ENCODE measurements around the gene STX10. TPM values are rescaled to one million over a fixed set of nuclear protein-coding genes. Genes with fewer than 3 reads are reported as not detected.

STX10 gene
- total RNA-seq, 2 experiments from 2014 or later: 62.8 to 69.0 TPM

DNA sequence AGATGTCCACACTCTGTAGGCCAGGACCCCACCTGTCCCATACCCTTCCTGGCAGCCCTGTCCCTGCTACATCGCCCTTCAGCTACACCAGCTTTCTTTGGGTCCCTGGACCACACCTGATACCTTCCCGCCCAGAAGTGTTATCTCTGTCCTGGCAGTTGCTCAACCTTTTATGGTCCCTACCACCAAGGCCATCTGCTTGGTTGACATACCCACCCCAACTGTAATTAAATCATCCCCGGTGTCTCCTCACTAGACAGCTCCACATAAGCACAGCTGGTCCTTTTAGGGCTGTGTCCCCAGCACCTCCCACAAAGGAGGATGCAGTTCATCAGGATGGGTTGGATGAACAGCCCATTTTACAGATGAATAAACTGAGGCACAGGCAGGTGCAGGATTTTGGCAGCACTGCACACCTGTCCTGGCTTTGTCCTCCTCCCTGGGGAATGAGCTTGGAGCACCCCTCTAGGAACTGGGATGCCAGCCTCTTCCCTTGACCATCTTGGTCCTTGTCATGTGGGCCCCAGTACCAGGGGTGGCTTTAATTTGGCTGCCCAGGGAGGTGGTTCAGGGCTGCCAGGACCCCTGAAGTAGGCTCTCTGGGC is 19.2 kb downstream of the STX10 start:
- ChIA-PET CTCF (no interaction called here), POLR2A (interaction anchor here (1.2 kb wide), 1 partner anchor 13 kb away, joined by 3 read pairs; the partner anchor contains the start of gene NACC1)

DNA sequence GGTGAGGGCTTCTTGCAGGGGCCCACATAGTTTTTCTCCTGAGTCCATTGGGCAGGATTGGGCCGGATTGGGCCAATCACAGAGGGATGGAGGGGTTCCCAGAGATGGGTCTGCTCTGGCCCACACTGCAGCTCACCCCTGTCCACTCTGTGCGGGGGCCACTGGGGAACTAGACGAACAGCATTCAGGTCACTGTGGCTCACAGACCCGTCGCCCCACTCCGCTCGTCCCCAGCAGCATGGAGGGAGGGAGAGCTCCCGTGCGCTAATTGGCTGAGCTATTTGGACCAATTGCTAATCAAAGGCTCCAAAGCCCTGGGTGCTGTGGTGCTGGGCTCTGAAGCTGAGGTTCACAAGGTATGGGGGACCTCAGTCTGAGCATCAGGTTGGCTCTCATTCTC is 20.8 kb downstream of the STX10 start:
- ChIA-PET CTCF (interaction anchor here (1.2 kb wide), 1 partner anchor 11 kb away, joined by 4 read pairs; the partner anchor contains the start of gene NACC1), POLR2A (interaction anchor here (0.6 to 1.0 kb wide), 2 partner anchors 12 to 26 kb away, joined by 3 to 4 read pairs; no protein-coding TSS in a partner anchor)

DNA sequence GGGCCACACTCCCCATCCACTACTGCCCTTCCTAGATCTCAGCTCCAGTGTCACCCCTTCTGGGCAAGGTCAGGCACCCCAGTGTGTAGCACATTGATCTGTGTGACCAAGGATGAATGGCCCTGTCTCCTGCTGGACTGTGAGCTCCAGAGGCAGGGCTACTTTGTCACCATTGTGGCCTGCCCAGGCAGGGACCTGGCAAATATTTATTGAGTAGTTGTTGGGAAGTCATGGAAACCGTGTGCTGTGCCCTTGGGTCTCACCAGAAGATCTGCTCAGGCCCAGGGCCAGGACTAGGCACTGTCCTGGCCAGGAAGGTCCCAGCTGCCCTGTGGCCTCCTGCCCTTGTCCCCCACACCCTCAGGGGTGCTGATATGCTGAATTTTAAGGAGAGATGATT is 21.6 kb downstream of the STX10 start:
- ChIA-PET POLR2A (interaction anchor here (1.0 kb wide), 1 partner anchor 26 kb away, joined by 4 read pairs; no protein-coding TSS in a partner anchor), CTCF (interaction anchor here (0.7 to 1.2 kb wide), 3 partner anchors 11 to 163 kb away, joined by 3 to 4 read pairs (median 3); partner anchors contain the start of genes IER2, NACC1 and STX10)

DNA sequence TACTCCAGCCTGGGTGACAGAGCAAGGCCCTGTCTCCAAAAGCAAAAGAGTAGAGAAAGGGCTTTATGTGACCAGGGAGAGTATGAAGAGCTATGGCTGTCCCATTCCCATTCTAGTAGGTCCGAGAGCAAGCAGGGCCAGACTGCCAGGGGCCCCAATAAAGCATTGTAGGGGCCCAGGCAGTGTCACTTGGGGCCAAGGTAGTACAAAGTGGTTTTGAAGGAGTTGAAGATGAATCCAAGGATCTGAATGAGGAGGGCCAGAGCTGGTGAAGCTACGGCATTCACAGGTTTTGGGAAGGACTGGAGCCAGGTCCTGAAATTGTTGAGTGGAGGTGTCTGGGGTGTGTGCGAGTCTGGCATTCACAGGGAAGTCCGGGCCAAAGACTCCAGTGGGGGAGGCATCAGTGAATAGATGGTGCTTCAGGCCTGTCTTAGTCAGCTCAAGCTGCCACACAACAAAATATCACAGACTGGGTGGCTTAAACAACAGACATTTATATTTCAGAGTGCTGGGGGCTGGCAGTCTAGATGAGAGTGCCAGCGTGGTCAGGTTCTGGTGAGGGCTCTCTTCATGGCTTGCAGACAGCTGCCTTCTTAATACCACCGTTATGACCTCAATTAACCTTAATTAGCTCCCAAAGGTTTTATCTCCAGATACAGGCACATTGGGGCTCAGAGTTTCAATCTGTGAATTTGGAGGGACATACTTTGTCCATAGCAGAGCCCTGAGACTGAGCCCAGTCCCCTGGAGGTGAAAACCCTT is 22.2 kb downstream of the STX10 start:
- ChIA-PET POLR2A (interaction anchor here (0.7 to 1.0 kb wide), 2 partner anchors 10 to 27 kb away, joined by 3 to 4 read pairs; partner anchors contain the start of gene NACC1), CTCF (interaction anchor here (0.7 to 1.0 kb wide), 4 partner anchors 10 to 162 kb away, joined by 3 read pairs; partner anchors contain the start of genes IER2, NACC1 and STX10)

DNA sequence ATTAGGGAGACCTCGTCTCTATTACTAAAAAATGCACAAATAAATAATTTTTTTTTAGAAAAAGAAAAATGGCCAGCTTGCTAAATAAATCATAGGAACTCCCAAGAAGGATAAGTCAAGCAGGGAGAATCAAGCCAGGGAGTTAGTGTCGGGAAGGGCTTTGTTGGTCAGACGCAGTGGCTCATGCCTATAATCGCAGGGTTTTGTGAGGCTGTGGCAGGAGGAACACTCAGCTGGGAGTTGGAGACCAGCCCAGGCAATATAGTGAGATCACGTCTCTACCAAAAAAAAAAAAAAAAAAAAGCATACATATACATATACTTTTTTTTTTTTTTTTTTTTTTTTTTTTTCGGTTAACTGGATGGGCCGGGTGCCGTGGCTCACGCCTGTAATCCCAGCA is 23.1 kb downstream of the STX10 start:
- ChIA-PET POLR2A (no interaction called here), CTCF (interaction anchor here (0.6 to 1.1 kb wide), 2 partner anchors 24 to 150 kb away, joined by 3 read pairs; partner anchors contain the start of genes IER2 and STX10)

DNA sequence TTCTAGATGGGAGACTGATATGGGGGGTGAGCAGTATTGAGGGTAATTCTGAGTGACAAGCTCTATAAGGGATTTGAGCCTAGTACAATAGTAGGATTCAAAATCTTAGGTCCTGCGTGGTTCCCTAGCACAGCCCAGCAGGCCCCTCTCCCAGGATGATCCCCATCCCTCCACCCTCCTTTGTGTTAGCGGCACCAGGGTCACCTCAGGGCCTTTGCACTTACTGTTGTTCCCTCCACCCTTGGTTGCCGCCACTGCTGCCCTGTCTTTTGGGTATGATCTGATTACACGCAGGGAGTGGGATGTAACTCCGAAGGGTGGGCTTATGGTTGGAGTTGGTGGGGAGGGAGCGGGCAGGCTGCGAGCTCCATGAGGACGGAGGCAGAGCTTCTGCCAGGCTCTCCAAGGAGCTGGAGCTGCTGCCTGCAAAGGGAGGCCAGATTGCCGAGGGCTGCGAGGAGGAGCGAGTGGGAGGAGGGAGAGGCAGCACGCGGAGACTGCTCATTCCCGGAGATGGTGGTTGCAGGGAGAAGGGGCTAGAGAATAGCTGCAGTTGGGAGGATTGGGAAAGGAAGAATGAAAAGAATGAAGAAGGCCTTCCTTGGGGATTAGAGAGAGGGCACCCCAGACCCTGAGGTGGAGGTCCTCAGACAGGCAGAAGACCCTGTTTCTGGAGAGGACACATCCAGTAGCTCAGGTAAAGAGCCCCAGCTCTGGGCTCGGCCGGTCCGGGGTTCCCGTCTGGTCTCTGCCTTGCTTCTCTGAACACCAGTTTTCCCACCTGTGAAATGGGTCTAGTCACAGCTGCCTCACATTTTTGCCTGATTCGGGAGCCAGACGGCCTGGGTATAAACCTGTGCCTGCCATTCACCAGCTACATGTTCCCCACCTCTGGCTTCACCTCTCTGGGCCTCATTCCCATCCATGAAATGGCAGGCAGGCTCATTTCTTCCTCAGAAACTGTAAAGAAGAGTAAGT is 26.9 kb downstream of the STX10 start:
- CTCF ChIA-PET: no interaction called here
- POLR2A ChIA-PET: no interaction called here

DNA sequence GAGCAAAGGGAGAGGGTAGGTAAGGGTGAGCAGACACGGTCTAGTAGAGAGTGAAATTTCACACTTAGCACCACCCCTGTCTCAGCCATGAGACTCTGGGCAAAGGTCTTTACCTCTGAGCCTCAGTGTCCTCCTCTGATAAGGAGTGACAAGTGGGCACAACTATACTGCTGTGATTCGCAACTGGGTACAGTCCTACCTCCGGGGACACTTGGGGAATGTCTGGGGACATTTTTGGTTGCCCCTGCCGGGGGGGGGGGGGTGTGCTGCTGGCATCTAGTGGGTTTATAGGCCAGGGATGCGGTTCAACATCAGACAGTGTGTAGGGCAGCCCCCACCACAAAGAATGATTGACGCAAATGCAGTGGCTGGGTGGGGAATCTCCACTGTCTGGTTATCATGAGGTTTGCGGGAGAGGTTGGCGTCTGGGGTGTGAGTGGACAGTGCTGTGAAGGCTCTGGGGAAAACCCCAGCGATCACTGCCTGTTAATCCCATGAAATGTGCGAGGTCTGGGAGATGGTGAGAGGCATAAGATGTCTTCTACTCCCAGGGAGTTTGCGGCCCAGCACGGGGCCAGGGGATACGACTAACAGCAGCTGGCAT is 27.8 kb downstream of the STX10 start:
- POLR2A ChIA-PET: no interaction called here
- CTCF ChIA-PET: no interaction called here

DNA sequence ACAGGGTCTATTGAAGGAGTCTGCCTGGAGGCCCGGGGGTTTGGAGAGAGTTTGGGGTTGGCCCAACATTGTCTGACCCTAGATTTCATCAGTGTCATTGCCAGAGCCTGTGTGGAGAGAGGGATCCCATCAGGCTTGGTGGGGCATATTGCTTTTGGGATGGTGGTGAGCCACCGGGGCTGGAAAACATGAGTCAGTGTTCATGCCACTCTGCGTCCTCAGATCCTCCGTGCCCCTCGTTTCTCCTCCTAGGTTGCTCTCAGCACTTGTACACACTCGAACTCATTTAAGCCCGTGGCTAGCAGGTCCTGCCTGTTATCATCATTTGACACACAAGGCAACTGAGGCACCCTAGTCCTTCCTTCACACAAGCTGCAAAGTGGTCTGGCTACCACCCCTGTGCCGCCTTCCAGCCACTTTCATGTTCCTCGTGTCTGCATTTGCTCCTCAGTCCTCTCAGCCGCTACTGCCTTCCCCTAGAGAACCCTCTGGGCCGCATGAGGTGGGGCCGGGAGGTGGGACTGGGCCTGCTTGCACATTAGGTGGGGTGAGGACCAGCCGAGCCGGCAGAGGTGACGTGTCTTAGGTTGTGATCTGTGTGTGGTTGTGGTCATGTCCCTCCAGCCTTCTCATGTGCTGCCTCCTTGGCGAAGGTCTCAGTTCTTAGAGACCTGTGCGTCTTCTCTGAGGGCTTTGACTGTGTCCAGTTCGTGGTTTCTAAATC is 28.5 kb downstream of the STX10 start:
- ChIA-PET POLR2A (interaction anchor here (0.5 to 1.5 kb wide), 2 partner anchors 11 to 25 kb away, joined by 4 read pairs; no protein-coding TSS in a partner anchor), CTCF (interaction anchor here (0.5 to 1.0 kb wide), 3 partner anchors 10 to 47 kb away, joined by 3 read pairs; no protein-coding TSS in a partner anchor)

DNA sequence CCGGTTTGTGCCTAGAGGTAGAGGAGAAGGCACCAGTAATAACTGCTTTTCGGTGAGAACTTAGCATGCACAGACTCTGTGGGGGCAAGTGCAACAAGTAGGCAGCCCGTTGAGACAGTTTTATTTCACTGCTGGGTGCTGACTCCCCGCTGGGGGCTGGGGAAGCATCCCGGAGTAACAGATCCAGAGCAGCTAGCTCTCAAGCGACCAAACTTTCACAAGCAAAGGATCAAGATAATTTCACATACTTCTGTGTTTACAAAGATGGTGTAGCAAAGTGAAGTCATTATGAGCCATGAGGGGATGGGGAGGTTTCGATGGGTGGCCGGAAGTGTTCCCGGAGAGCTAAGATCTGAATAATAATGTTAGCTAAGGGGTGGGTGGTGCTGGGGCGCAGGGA is 29.4 kb downstream of the STX10 start:
- CTCF ChIA-PET: interaction anchor here (0.5 to 3.0 kb wide), 9 partner anchors 9 to 911 kb away, joined by 3 to 11 read pairs (median 3); partner anchors contain the start of gene IL27RA

DNA sequence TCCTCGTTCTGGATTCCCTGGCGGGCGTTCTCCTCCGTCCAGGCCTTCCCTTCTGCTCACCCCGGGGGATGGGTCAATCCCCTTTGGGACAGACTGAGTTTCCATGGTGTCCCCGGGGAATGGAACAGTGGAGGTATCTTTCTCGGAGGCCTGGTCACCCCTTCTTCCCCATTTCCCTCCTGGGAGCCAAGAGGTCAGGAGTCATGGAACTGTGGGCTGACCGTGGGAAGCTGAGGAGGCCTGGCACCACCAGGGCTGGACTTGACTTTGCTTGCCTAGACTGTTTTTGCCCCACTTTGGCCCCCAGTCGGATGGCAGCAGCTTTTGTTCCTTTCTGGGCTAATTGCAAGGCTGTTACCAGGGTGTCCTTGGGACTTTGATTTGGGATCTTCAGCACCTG is 30.1 kb downstream of the STX10 start:
- ChIA-PET CTCF (interaction anchor here (0.6 to 3.3 kb wide), 10 partner anchors 10 to 1744 kb away, joined by 3 to 15 read pairs (median 3); no protein-coding TSS in a partner anchor), POLR2A (interaction anchor here (0.6 to 2.8 kb wide), 3 partner anchors 27 to 43 kb away, joined by 3 to 35 read pairs (median 9); no protein-coding TSS in a partner anchor)

More for the DNA sequence above, 29.4 kb downstream of the STX10 start:
- POLR2A ChIA-PET: interaction anchor here (1.5 kb wide), 1 partner anchor 12 kb away, joined by 4 read pairs; no protein-coding TSS in a partner anchor

DNA sequence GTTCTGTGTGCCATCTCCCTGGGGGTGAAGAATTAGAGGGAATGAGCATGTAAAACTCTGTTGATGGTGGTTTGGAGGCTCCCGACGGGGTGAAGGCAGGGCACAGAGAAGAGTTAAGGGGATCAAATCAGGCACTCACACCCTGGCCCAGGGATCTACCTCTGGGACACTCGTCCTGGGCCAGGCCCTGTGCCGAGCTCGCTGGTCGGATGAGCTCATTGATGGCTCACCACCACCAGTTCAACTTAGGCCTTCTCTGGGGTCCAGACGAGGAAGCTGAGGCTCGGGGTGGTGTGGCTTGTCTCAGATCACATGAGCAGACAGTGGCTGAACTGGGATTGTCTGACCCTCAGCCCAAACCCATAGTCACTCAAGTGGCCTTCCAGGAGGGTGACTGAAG is 30.5 kb downstream of the STX10 start:
- ChIA-PET POLR2A (interaction anchor here (0.6 to 2.8 kb wide), 4 partner anchors 20 to 43 kb away, joined by 3 to 35 read pairs (median 9); no protein-coding TSS in a partner anchor), CTCF (interaction anchor here (0.6 to 3.3 kb wide), 7 partner anchors 9 to 1743 kb away, joined by 3 to 15 read pairs (median 3); no protein-coding TSS in a partner anchor)

DNA sequence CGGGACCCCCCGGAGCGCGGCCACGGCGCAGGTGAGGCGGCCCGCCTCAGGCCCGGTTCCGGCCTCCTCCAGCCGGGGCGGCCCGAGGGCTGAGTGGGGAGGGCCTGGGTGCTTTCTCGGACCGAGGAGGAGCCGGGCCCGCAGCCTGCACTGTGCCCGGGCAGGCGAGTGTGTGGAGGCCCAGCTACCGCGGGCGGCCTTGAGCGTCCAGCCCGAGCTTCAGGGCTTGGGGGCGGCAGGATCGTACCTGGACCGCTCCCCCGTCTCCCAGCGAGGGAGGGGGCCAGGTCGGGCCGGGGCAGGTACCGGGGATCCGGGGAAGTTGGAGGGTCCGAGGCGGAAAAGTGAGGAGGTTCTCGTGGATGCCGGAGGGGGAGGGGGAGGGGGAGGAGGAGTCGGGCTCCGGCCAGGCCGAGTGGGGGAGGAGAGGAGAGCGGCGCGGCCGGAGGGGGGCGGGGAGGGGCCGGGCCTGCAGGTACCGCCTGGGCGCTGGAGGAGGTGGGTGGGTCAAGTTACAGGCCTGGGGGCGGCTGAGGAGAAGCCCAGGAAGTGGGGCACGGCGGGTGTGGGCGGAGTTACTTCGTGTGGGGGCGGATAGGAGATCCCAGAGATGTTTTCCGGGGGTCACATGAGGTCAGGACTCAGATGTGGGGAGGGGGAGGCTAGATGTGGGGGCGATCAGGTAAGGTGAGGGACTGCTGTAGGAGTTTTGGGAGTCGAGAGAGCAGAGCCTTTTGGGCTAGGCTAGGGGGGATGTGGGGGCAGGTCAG is 31.6 kb downstream of the STX10 start:
- POLR2A ChIA-PET: interaction anchor here (0.6 to 2.8 kb wide), 8 partner anchors 9 to 49 kb away, joined by 3 to 35 read pairs (median 5); no protein-coding TSS in a partner anchor
- CTCF ChIA-PET: interaction anchor here (0.7 to 3.3 kb wide), 8 partner anchors 9 to 239 kb away, joined by 3 to 15 read pairs (median 4); partner anchors contain the start of genes IER2 and STX10

DNA sequence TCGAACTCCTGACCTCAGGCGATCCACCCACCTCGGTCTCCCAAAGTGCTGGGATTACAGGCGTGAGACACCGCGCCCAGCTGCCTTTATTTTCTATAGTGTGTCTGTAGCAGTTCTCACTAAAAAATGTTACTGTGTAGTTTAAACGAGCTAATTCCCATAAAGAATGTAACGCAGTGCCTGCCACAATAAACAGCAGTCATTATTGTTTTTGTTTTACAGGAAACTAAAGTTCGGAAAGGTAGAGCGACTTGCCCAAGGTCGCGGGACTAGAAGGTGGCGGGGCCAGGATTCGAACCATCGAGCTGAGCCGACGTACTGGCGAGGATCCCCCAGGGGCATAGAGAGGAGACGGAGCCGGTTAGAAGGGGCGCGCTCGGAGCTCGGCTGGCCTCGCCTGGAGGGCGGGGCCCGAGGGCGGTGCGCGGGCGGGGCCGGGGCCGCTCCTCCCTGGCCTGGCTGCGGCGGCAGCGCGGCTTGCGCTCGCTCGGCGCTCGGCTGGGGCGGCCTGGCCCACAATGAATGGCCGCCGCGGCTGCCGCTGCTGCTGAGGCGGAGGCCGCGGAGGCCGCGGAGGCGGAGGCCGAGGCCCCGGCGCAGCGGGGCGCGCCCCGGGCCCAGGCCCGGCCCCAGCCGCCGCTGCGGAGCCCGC is 32.3 kb downstream of the STX10 start, which contains the start of gene NACC1:
Gene NACC1 (plus strand): TSS at position 493 of the 652 bp plus-strand sequence. CDS start 16,944 bp downstream, outside the sequence.
- CTCF ChIA-PET: interaction anchor here (0.7 to 3.8 kb wide), 11 partner anchors 10 to 152 kb away, joined by 3 to 15 read pairs (median 4); partner anchors contain the start of genes IER2 and STX10

DNA sequence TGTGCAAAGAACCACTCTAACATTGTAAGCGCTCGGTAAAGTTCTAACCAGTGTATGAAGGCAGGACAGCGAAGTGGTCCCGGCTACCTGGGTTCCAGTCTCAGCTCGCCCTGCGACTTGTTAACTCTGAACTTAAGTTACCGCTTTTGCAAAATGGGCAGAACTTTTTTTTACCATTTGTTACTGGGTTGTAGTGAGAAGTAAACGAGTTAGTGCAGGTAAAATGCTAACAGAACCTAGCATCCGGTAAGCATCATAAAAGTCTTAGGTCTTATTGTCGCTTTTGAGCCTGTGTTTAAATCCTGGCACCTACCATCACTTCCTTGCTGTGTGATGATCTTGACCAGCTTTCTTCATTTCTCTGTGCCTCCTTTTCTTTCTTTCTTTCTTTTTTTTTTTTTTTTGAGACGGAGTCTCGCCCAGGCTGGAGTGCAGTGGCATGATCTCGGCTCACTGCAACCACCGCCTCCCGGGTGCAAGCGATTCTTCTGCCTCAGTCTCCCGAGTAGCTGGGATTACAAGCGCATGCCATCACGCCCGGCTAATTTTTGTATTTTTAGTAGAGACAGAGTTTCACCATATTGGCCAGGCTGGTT is 32.9 kb downstream of the STX10 start:
- CTCF ChIA-PET: interaction anchor here (0.6 to 3.8 kb wide), 11 partner anchors 10 to 160 kb away, joined by 3 to 15 read pairs (median 4); partner anchors contain the start of genes IER2 and STX10
- POLR2A ChIA-PET: interaction anchor here (0.6 to 2.8 kb wide), 7 partner anchors 10 to 38 kb away, joined by 3 to 35 read pairs (median 5); no protein-coding TSS in a partner anchor

More for the DNA sequence above, 32.3 kb downstream of the STX10 start, which contains the start of gene NACC1:
- POLR2A ChIA-PET: interaction anchor here (0.6 to 2.8 kb wide), 8 partner anchors 10 to 50 kb away, joined by 3 to 35 read pairs (median 5); no protein-coding TSS in a partner anchor
